Measurements from ENCODE around the gene SETBP1. TPM values are rescaled to one million over a fixed set of nuclear protein-coding genes. Genes with fewer than 3 reads are reported as not detected.

SETBP1 gene
- total RNA-seq, 1 donor from 2014 or later = 25.8 TPM

- no peaks in the 10 kb centered on the region for H3K36me3 ChIP-seq
- ATAC-seq = no peak
- TF ChIP-seq, protein P1, sequence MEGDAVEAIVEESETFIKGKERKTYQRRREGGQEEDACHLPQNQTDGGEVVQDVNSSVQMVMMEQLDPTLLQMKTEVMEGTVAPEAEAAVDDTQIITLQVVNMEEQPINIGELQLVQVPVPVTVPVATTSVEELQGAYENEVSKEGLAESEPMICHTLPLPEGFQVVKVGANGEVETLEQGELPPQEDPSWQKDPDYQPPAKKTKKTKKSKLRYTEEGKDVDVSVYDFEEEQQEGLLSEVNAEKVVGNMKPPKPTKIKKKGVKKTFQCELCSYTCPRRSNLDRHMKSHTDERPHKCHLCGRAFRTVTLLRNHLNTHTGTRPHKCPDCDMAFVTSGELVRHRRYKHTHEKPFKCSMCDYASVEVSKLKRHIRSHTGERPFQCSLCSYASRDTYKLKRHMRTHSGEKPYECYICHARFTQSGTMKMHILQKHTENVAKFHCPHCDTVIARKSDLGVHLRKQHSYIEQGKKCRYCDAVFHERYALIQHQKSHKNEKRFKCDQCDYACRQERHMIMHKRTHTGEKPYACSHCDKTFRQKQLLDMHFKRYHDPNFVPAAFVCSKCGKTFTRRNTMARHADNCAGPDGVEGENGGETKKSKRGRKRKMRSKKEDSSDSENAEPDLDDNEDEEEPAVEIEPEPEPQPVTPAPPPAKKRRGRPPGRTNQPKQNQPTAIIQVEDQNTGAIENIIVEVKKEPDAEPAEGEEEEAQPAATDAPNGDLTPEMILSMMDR (IDR thresholded peaks at IDR 0.05) = no peak
- intact Hi-C loops (cut with DNase I) = no loop called here
- no peak overlapping the region for H3K4me3 ChIP-seq
- no peaks in the 10 kb centered on the region for H3K9me3 ChIP-seq
- DNase-seq = no peak
- no peaks in the 10 kb centered on the region for H3K4me1 ChIP-seq
- H3K27me3 ChIP-seq (ENCODE audit: low read depth) = no peaks in the 10 kb centered on the region
- no peak overlapping the region for H3K27ac ChIP-seq
These were observed 131.0 kb downstream of the SETBP1 start for GRCh38 chr18:44811572-44812125.

GRCh38 chr18:44812426-44812825 lies 131.7 kb downstream of the SETBP1 start:
- no peak overlapping the region for H3K27ac ChIP-seq
- TF ChIP-seq, protein P1 (IDR thresholded peaks at IDR 0.05) = no peak
- DNase-seq (no peak), ATAC-seq (no peak)
- H3K27me3 ChIP-seq (ENCODE audit: low read depth) = no peaks in the 10 kb centered on the region
- H3K4me1 ChIP-seq = no peaks in the 10 kb centered on the region
- intact Hi-C loops (cut with DNase I) = no loop called here
- no peaks in the 10 kb centered on the region for H3K9me3 ChIP-seq
- H3K4me3 ChIP-seq = no peak overlapping the region
- H3K36me3 ChIP-seq = no peaks in the 10 kb centered on the region

GRCh38 chr18:44813586-44813985 lies 132.9 kb downstream of the SETBP1 start:
- no peaks in the 10 kb centered on the region for H3K27me3 ChIP-seq (ENCODE audit: low read depth)
- intact Hi-C loops (cut with DNase I) = no loop called here
- TF ChIP-seq, protein P1 (IDR thresholded peaks at IDR 0.05) = no peak
- no peaks in the 10 kb centered on the region for H3K36me3 ChIP-seq
- H3K9me3 ChIP-seq = no peaks in the 10 kb centered on the region
- ATAC-seq = no peak
- no peak overlapping the region for H3K4me3 ChIP-seq
- H3K4me1 ChIP-seq = no peaks in the 10 kb centered on the region
- no peak for DNase-seq
- H3K27ac ChIP-seq = no peak overlapping the region

DNA sequence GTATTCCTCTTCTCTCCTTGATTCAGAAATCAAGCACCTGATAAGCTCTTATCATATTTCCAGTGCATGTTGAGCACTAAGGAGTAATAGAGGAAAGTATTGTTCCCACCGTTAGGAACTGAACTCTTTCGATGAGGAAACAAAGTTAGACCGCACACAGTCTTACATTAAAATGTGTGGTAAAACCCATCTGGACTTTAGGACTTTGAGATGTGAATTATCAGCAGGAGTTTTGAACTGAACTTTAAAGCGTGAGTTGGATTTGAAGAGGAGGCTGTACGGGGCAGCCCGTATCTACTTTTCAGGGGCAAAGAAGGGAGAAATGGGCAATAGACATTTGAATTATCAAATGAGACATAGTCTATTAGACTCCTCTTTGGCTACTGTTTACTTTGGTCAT lies 134.4 kb downstream of the SETBP1 start:
- Histone ChIP-seq H3K27ac (no peak overlapping the region), H3K4me3 (no peak overlapping the region), H3K4me1 (peaks cover 8% of the 10 kb centered on the region), H3K9me3 (no peaks in the 10 kb centered on the region), H3K27me3 (ENCODE audit: low read depth) (no peaks in the 10 kb centered on the region), H3K36me3 (no peaks in the 10 kb centered on the region)
- intact Hi-C loops (cut with DNase I) = no loop called here
- TF ChIP-seq, protein P1 (IDR thresholded peaks at IDR 0.05) = no peak
- DNase-seq (no peak), ATAC-seq (no peak)

DNA sequence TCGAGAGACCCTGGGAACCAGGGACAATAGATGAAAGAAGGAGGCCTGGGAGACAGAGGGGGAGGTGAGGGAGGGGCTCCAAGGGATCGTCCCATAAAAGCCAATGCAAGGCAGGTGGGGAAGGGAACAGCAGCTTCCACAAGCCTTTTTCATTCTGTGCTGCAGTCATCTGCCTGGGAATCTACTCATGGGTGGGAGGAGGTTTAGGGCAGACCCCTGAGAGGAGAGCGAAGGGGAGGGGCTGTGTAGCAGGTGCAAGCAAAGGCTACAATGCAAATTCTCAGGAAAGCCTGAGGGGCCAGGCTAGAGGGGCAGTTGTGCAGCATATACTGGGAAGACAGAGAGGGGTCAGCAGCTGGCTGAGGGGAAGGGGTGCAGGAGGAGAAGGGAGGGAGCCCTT lies 135.4 kb downstream of the SETBP1 start:
- Histone ChIP-seq H3K27ac (no peak overlapping the region), H3K4me1 (peaks cover 8% of the 10 kb centered on the region), H3K27me3 (ENCODE audit: low read depth) (no peaks in the 10 kb centered on the region), H3K9me3 (no peaks in the 10 kb centered on the region), H3K4me3 (no peak overlapping the region), H3K36me3 (no peaks in the 10 kb centered on the region)
- DNase-seq (no peak), ATAC-seq (no peak)
- intact Hi-C loops (cut with DNase I) = no loop called here
- TF ChIP-seq, protein P1 (IDR thresholded peaks at IDR 0.05) = no peak

GRCh38 chr18:44816477-44816876 lies 135.8 kb downstream of the SETBP1 start:
- no peak overlapping the region for H3K4me3 ChIP-seq
- intact Hi-C loops (cut with DNase I) = no loop called here
- ATAC-seq = no peak

More at GRCh38 chr18:44816477-44816876, 135.8 kb downstream of the SETBP1 start:
- Histone ChIP-seq H3K27me3 (ENCODE audit: low read depth) (no peaks in the 10 kb centered on the region), H3K4me1 (peaks cover 8% of the 10 kb centered on the region), H3K9me3 (no peaks in the 10 kb centered on the region), H3K27ac (no peak overlapping the region), H3K36me3 (no peaks in the 10 kb centered on the region)
- DNase-seq = no peak
- TF ChIP-seq, protein P1 (IDR thresholded peaks at IDR 0.05) = no peak

All from lower lobe of right lung (tissue), 2 donors.